K562 (cell line): ENCODE results near the gene RYK. TPM values are rescaled to one million over a fixed set of nuclear protein-coding genes. Genes with fewer than 3 reads are reported as not detected.

Experiments
- BCLAF1 ChIP-seq, 2 experiments: fragments of 450-650 bp in 1 of 2; IDR thresholded peaks; 2 replicates each; pipeline ENCODE4 v1.6.1; 2011 to 2017; ENCODE audit warnings: low read depth in 2 of 2, antibody characterized with exemption in 1 of 2, borderline replicate concordance in 1 of 2, low read length in 1 of 2, mild to moderate bottlenecking in 1 of 2, mixed read lengths in 1 of 2; ENCODE audit not compliant: control insufficient read depth in 1 of 2
- CBX8 ChIP-seq: fragments of 200-600 bp; sonication (generic); IDR thresholded peaks from 2 replicates; pipeline ENCODE4 v1.6.1; 2012; ENCODE audit warnings: borderline replicate concordance, mixed run types, low read depth, mild to moderate bottlenecking, moderate library complexity, mixed read lengths, low read length, control low read depth, inconsistent platforms; ENCODE audit not compliant: poor library complexity, severe bottlenecking; ENCODE audit errors: extremely low read depth
- CCAR2 ChIP-seq: fragments of 200-400 bp; formaldehyde crosslinking; IDR thresholded peaks from 2 replicates; pipeline ENCODE4 v1.6.1; 2017; ENCODE audit warnings: mild to moderate bottlenecking, low read depth, low read length
- GTF2B ChIP-seq: IDR thresholded peaks from 2 replicates; pipeline ENCODE4 v1.6.1; 2011; ENCODE audit not compliant: insufficient read length; ENCODE audit errors: extremely low read depth
- IFI16 ChIP-seq: fragments of 250-450 bp; sonication (Bioruptor Pico); IDR thresholded peaks from 2 replicates; pipeline ENCODE4 v2.1.2; 2022; ENCODE audit warnings: mild to moderate bottlenecking, inconsistent platforms
- KLF6 ChIP-seq: fragments of 250-450 bp; sonication (Bioruptor Pico); IDR thresholded peaks from 2 replicates; pipeline ENCODE4 v1.4.0; 2020; ENCODE audit warnings: mild to moderate bottlenecking, moderate library complexity, borderline replicate concordance
- MBD2 ChIP-seq: sonication (generic); IDR thresholded peaks from 2 replicates; pipeline ENCODE4 v1.6.1; 2016; ENCODE audit warnings: low read depth, borderline replicate concordance
- RFX7 ChIP-seq: fragments of 250-450 bp; sonication (Bioruptor Pico); IDR thresholded peaks from 2 replicates; pipeline ENCODE4 v1.5.1; 2021; ENCODE audit warnings: mild to moderate bottlenecking
- SRSF3 ChIP-seq: fragments of 200-400 bp; formaldehyde crosslinking; IDR thresholded peaks from 2 replicates; pipeline ENCODE4 v1.6.1; 2016; ENCODE audit warnings: mild to moderate bottlenecking, low read length, moderate library complexity; ENCODE audit not compliant: insufficient read depth
- TARDBP ChIP-seq: fragments of 450-650 bp; IDR thresholded peaks from 2 replicates; pipeline ENCODE4 v1.6.1; 2016
- ZBTB17 ChIP-seq: fragments of 450-650 bp; formaldehyde crosslinking; IDR thresholded peaks from 2 replicates; pipeline ENCODE4 v1.4.0; 2020; ENCODE audit warnings: mild to moderate bottlenecking
- ZBTB49 ChIP-seq: sonication (generic); formaldehyde crosslinking; IDR thresholded peaks from 2 replicates; pipeline ENCODE4 v1.8.0; 2022; ENCODE audit warnings: missing genetic modification reagents, mild to moderate bottlenecking, borderline replicate concordance
- ZNF408 ChIP-seq: fragments of 250-450 bp; sonication (Bioruptor Pico); IDR thresholded peaks from 2 replicates; pipeline ENCODE4 v1.4.0; 2020; ENCODE audit warnings: low read depth, mild to moderate bottlenecking, moderate library complexity
- ZNF699 ChIP-seq: fragments of 250-450 bp; sonication (Bioruptor Pico); IDR thresholded peaks from 2 replicates; pipeline ENCODE4 v1.8.0; 2021; ENCODE audit warnings: mild to moderate bottlenecking, moderate library complexity; ENCODE audit not compliant: insufficient replicate concordance
- ZSCAN32 ChIP-seq: fragments of 450-650 bp; formaldehyde crosslinking; IDR thresholded peaks from 2 replicates; pipeline ENCODE4 v1.4.0; 2020; ENCODE audit warnings: mild to moderate bottlenecking, moderate library complexity
- polyA plus RNA-seq, 8 experiments: library from polyadenylated mRNA; depleted of rRNA in 4 of 8; stranded (reverse) in 5 of 8; unstranded in 3 of 8; fragments of >200 nt; fragmentation: Nextera tagmentation in 2 of 8; fragmentation: Illumina TruSeq in 1 of 8; extraction: Ambion mirVana in 2 of 8; extraction: Trizol in 1 of 8; gene quantifications; 2 replicates each; pipeline versions ENCODE4 v1.2.1 to v1.2.3, GENCODE V29; 2011 to 2014; ENCODE audit warnings: inconsistent platforms in 1 of 8, missing spikeins in 1 of 8
- total RNA-seq, 7 experiments: library from RNA; depleted of rRNA in 6 of 7; stranded (reverse); fragments of >200 nt in 6 of 7; fragmentation: Illumina TruSeq in 2 of 7; extraction: Trizol in 2 of 7; gene quantifications; 2 replicates each; pipeline versions ENCODE4 v1.2.1 to v1.2.3, GENCODE V29; 2011 to 2021; ENCODE audit warnings: low replicate concordance in 1 of 7
- TF ChIP-seq, protein P1 (sequence below): fragments of 450-650 bp; formaldehyde crosslinking; IDR thresholded peaks from 2 replicates; pipeline ENCODE4 v1.4.0; 2022; ENCODE audit warnings: mild to moderate bottlenecking, moderate library complexity

The RYK gene
- total and polyA plus RNA-seq, 9 of the 15 experiments (the other 6 are each of a cell fraction or from before 2014, with no cell fraction given) = 4.2 to 29.5 (median 16.6) TPM

GRCh38 chr3:134291319-134292254 is 40.9 kb upstream of the RYK start (continued):
- TF ChIP-seq CBX8 = no peak
- TF ChIP-seq ZSCAN32 (CRISPR knock-in tag) = 0 out of 2 replicates have a peak, but pooled peaks have one; percentile 28
- no peak for TF ChIP-seq IFI16
- TF ChIP-seq, protein P1, sequence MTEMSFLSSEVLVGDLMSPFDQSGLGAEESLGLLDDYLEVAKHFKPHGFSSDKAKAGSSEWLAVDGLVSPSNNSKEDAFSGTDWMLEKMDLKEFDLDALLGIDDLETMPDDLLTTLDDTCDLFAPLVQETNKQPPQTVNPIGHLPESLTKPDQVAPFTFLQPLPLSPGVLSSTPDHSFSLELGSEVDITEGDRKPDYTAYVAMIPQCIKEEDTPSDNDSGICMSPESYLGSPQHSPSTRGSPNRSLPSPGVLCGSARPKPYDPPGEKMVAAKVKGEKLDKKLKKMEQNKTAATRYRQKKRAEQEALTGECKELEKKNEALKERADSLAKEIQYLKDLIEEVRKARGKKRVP (CRISPR knock-in tag) = 0 out of 2 replicates have a peak, but pooled peaks have one; percentile 49
- no peak for TF ChIP-seq SRSF3
- no peak for TF ChIP-seq KLF6 (CRISPR knock-in tag)
- no peak for TF ChIP-seq TARDBP
- TF ChIP-seq MBD2 = no peak
- no peak for TF ChIP-seq CCAR2
- no peak for TF ChIP-seq ZNF408 (CRISPR knock-in tag)
- no peak for TF ChIP-seq BCLAF1 (IDR thresholded peaks at IDR 0.05; ENCODE audit: borderline replicate concordance in 1 of 2, control insufficient read depth in 1 of 2, low read depth in 2 of 2, low read length in 1 of 2)
- TF ChIP-seq ZBTB49 = no peak
- no peak for TF ChIP-seq ZNF699 (CRISPR knock-in tag)
- no peak for TF ChIP-seq ZBTB17 (CRISPR knock-in tag)
- TF ChIP-seq RFX7 (CRISPR knock-in tag) = no peak
- TF ChIP-seq GTF2B = no peak
